ENCODE measurements around the gene SUN5.

Gene SUN5

GRCh38 chr20:33002087-33002808 lies 2.0 kb downstream of the SUN5 start:
- FAIRE-seq (no peak), DNase-seq (ENCODE audit: insufficient read length, low spot score) (no peak)
- no peak for TF ChIP-seq POLR2A (IDR thresholded peaks at IDR 0.05; ENCODE audit: low read depth, low read length)

- DNase-seq (ENCODE audit: insufficient read length, low spot score), result no peak
- FAIRE-seq, result no peak
- TF ChIP-seq POLR2A (IDR thresholded peaks at IDR 0.05; ENCODE audit: low read depth, low read length), result no peak
Measured at GRCh38 chr20:33000802-33001466, 3.3 kb downstream of the SUN5 start.

GRCh38 chr20:32999603-33000250 lies 4.5 kb downstream of the SUN5 start:
- no peak for DNase-seq (ENCODE audit: insufficient read length, low spot score)
- TF ChIP-seq POLR2A (IDR thresholded peaks at IDR 0.05; ENCODE audit: low read depth, low read length), result no peak
- FAIRE-seq, result no peak

DNA sequence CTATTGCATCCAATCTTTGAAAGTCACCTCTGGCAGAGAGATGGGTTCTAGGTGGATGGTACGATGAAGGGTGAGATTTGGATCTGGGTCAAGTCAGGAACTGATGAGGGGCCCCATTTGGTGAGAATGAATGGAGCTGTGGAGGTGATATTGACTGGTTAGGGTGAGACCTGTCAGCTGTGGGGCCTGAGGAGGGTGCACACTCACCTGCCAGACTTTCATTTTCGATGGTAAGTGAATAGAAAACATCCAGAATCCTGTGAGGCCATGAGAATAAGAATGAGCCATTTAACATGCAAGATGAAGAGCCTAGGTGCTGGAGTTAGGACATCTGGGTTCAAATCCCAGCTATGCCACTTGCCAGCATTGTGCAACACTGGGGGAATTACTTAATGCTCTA lies 6.8 kb downstream of the SUN5 start:
- no peak for DNase-seq (ENCODE audit: insufficient read length, low spot score)
- no peak for TF ChIP-seq POLR2A (IDR thresholded peaks at IDR 0.05; ENCODE audit: low read depth, low read length)
- no peak for FAIRE-seq

DNA sequence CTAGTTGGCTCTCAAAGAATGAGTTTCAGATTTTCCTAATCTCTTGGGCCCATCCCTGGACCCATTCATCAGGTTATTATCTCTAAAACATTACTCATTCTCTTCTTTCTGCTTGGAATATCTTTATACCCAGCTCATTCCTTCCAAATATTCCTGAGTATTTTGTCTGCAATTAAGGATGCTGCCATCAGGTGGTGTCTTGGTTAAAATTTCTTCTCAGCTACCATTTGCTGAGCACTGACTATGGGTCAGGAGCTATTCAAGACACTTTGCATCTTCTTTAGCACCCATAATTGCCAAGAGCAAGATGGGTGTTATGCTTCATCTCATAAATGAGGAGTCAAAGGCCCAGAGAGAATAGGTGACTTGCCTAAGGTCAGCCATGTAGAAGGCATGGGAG lies 8.4 kb downstream of the SUN5 start:
- no peak for DNase-seq (ENCODE audit: insufficient read length, low spot score)
- no peak for FAIRE-seq
- TF ChIP-seq POLR2A (IDR thresholded peaks at IDR 0.05; ENCODE audit: low read depth, low read length), result no peak

DNA sequence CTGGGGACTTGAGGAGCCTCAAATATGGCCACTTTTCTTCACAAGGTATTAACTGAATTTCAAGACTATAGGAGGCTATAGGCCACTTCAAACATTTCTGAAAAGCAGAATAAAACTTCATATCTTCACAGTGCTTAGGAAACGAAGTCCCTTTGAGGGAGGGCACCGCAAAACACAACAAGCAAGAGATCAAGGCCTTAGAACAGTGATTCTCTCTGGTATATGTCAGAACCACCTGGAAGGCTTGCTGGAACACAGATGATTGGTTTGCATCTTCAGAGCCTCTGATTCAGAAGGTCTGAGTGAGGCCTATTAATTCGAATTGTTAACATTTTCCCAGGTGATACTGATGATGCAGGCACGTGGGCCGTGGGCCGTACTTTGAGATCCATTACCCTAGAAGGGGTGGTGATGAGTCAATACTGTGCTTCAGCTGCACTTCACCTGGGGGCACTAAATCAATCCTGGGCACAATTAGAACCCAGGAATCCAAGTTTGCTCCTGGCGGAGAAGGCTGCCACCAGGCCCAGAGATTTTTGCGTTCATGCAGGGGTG lies 10.7 kb downstream of the SUN5 start:
- DNase-seq (ENCODE audit: insufficient read length, low spot score) (no peak), FAIRE-seq (no peak)
- TF ChIP-seq POLR2A (IDR thresholded peaks at IDR 0.05; ENCODE audit: low read depth, low read length), result no peak

DNA sequence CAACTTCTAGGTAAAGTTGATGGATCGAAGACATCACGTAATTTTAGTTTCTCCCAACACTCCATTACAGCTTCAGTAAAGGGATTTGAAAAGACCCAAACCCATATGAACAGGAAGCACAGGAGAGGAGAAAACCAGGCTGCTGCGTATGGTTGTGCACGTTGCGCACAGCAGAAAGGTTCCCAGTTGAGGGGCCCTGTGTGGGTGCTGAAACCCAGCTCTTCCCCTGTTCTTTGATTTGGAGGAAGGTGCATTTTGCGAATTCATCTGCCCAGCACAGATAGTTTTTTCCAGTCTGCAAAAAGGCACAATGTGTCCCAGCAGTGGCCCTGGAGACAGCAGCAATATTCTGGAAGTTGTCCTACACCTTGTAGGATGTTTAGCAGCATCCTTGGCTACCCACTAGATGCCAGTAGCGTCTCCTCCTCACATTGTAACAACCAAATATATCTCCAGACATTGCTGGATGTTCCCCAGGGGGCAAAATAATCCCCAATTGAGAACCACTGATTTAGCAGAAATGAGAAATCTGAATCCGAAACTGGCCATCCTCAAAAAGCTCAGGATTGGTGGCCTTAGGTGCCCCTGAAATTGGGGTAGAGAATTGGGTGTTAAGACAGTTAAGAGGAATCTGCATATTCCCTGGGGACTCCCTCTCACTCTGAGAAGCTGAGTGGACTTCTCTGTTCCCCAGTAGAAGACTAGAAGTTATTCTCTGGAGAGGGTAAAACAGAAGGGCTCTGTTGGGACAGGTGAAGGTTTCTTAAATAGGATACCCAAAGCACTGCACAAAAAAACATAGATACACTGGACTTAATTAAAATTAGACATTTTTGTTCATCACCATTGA lies 12.2 kb downstream of the SUN5 start:
- no peak for TF ChIP-seq POLR2A (IDR thresholded peaks at IDR 0.05; ENCODE audit: low read depth, low read length)
- FAIRE-seq, result no peak
- no peak for DNase-seq (ENCODE audit: insufficient read length, low spot score)

DNA sequence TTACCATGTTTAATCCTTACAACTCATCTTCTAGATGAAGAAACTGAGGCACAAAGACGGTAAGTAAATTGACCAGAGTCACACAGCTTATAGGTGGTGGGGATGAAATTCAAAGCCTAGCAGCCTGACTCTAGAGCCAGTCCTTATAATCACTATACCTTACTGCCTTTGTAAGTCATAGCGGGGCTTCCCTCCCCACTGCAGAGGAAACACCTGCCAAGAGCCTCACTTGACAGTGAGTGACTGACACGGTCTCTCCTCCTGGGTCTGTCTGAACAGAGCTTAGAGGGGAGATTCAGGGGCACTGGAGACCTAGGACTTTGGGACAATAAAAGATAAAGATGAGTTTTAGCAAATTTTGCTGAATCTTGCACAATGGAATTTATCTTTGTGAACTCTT lies 12.8 kb downstream of the SUN5 start:
- DNase-seq (ENCODE audit: insufficient read length, low spot score) (no peak), FAIRE-seq (no peak)
- TF ChIP-seq POLR2A (IDR thresholded peaks at IDR 0.05; ENCODE audit: low read depth, low read length), result no peak

DNA sequence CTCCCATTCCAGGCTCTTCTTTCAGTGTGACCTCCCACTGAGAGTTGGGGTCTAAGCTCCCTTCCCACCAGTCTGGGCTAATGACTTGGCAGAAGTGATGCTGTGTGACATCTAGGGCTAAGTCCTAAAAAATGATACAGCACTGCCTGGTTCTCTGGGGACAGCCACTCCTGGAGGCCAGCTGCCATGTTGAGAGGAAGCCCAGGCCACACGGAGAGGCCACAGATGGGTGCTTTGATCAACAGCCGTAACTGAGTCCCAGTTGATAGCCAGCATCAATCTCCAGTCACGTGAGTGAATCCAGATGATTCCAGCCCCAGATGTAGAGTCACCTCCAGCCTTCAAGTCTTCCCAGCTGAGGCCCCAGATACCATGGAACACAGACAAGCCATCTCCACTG lies 13.8 kb downstream of the SUN5 start:
- DNase-seq (ENCODE audit: insufficient read length, low spot score), result no peak
- no peak for FAIRE-seq
- no peak for TF ChIP-seq POLR2A (IDR thresholded peaks at IDR 0.05; ENCODE audit: low read depth, low read length)

DNA sequence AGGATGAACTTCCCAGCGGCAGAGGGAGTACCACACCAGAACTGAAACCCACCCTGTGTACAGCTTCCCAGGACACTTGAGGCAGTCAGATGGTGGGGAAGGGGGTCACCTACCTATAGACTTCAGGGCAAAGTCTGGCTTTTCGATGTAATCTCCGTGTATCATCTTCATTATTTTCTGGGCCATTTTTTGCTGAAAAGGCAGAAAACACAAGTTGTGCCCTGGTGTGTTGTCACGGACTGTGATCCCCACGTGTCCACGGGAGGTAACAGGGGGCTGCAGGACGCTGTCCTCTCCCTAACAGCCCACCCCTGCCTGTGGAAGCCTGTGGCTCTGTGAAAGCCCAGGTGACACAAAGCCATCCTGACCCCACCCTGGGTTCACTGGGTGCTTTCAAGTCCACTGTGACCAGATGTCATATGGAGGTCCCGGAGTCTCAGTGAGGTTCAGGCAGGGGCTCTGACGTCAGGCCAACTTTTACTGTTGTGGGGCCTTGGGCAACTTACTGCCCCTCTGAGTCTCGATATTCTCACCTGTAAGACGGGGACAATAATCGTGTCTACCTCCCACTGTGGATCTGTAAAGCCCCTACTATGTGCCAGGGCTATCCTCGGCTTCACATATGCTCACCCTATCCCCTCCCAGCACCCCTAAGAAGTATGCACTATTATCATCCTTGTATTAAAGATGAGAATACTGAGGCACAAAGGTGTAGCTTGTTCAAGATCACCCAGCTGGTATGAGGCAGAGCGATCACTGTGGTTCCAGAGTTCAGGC lies 14.5 kb downstream of the SUN5 start:
- no peak for DNase-seq (ENCODE audit: insufficient read length, low spot score)
- TF ChIP-seq POLR2A (IDR thresholded peaks at IDR 0.05; ENCODE audit: low read depth, low read length), result no peak
- FAIRE-seq, result no peak

GRCh38 chr20:32988008-32988407 lies 16.2 kb downstream of the SUN5 start:
- FAIRE-seq, result no peak
- no peak for TF ChIP-seq POLR2A (IDR thresholded peaks at IDR 0.05; ENCODE audit: low read depth, low read length)
- no peak for DNase-seq (ENCODE audit: insufficient read length, low spot score)

GRCh38 chr20:32987044-32987825 lies 17.0 kb downstream of the SUN5 start:
- TF ChIP-seq POLR2A (IDR thresholded peaks at IDR 0.05; ENCODE audit: low read depth, low read length), result no peak
- DNase-seq (ENCODE audit: insufficient read length, low spot score), result no peak
- FAIRE-seq, result no peak

All from H54 (cell line).